ENCODE data around the gene ZC3H18.

- TF ChIP-seq EZH2 (IDR thresholded peaks at IDR 0.05; ENCODE audit: low read length, missing control alignments) (no peak), CTCF (conservative IDR thresholded peaks at IDR 0.05 in 1 of 2, IDR thresholded peaks at IDR 0.05 in 1 of 2; ENCODE audit: low read depth in 1 of 2, low read length in 2 of 2) (no peak)
Observed at GRCh38 chr16:88662843-88663606, 92.8 kb downstream of the ZC3H18 start, which contains the start of gene MVD.
